GM19397 (cell line): Measurements from ENCODE around the gene PALD1.

ENCODE experiments used
- ATAC-seq: cut with Tn5 transposase; IDR thresholded peaks from one replicate; pipeline ENCODE4 v1.9.1; 2021; ENCODE audit warnings: mild to moderate bottlenecking, moderate library complexity; ENCODE audit not compliant: unreplicated experiment

PALD1 gene

DNA sequence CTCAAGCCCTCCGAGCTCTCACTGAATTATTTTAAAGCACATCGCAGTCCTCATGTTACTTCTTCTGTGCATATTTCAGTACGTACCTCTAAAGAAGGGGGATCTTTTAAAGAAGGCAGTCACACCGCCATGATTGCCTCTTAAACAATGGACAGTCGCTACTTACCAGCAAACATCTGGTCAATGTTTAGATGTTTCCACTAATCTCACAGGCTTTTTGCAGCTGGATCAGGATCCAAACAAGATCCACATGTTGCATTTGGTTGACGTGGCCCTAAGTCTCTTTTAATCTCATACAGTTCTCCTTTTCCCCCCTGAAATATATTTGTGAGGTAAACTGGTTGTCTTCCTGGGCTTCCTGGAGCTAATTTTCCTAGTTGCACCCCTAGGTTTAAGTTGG, 74.0 kb downstream of the PALD1 start:
- no peak for ATAC-seq

- ATAC-seq, result no peak
These were observed 76.8 kb downstream of the PALD1 start for GRCh38 chr10:70555371-70555770.

DNA sequence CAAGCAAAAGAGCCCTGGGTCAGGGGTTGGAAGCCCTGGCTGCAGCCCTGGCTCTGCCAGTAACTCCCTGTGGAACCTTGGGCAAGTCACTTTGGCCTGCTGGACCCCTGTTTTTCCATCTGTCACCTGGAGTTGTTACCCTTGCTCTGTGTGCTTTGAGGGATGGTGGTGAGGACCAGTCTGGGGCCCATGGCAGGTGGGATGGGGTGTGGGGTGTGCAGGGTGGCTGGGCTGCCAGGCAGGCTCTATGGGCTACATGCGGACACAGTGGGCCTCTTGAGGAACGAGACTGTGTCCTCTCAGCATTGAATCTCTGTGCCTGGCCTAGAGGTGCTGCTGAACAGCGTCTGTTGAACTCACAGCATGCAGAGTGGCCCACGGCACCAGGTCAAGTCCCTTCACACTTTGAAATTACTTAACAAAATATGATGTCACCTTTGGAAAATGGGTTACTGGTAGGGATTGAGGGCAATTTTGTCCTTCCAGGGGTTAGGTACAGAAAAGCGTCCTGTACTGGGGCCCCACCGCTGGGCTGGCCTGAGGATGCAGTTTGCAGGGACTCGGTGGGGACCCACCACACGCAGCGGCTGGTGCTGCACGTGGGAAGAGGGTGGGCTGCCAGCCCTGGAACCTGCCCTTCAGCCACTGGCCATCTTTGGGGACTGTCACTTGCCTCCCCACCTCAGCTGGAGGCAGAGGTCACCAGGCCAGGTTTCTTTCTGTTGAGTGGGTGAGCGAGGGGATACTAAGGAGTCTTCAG, 78.7 kb downstream of the PALD1 start:
- ATAC-seq, result no peak

DNA sequence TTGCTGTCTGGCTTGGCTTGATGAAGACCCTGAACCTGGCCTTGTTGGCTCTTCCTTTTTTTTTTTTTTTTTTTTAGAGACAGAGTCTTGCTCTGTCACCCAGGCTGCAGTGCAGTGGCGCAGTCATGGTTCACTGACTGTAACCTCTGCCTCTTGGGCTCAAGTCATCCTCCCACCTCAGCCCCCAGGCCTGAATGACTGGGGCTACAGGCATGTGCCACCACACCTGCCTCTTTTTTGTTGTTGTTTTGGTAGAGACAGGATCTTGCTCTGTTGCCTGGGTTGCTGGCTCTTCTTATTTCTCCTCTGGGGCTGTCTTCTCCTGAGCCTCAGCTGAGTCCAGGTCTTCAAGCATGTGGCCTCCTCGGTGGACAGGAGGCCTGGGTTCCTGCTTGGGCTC, 79.3 kb downstream of the PALD1 start:
- ATAC-seq, result no peak

DNA sequence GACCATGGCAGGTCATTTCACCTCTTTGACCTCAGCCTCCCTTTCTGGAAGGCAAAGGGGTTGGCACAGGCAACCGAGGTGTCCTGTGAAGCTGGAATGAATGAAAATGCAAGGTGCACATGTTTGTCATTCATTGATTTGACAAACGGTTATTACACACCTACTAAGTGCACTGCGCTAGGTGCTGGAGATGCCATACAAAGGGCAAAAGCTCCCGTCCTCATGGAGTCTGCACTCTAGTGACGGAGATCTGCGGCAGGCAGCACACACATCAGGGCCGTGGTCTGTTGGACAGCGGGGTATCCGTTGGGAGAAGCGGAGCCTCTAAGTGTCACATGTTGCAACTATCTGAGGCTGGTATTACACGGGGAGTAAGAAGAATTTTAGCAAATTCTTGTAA, 79.7 kb downstream of the PALD1 start:
- ATAC-seq, result no peak

DNA sequence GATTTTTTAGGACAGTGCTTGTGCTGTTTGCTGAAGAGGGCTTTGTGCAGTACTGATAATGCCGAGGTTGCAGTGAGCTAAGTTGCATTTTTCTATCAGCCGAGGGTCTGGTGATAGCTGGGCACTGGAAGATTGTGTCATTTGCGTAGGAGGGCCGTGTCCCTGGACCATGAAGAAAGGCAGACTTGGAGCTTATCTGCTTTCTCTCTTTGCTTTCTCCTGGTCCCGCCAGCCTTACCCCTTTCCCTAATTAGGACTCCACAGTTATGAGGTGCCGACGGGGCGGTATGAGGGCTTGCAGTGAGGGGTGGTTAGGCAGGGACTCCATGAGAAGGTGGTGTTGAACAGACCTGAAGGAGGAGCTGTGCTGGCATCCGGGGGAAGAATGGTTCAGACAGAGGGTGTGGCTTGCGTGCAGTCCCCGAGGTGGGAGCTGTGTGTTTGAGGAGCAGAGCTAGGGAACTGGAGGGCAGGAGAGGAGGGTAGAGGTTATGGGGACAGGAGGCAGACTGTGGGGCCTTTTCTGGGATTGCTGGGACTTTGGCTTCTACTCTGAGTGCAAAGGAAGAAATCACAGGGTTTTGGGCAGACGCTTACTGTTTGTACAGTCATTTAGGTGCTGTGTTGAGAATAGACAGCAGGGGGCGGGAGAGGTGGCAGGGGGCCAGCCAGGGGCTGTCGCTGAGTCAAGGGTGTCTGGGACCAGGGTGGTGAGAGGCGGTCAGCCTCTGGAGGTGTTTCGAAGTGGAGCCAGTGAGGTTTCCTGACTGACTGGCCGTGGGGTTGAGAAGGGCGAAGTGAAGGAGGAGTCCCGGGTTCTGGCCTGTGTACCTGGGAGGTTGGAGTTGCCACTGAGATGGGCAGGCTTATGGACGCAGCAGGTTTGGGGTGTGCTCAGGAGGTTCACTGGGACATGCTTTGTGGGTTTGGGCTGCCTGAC, 80.6 kb downstream of the PALD1 start:
- no peak for ATAC-seq

GRCh38 chr10:70559861-70560260, 81.3 kb downstream of the PALD1 start:
- ATAC-seq, result no peak

DNA sequence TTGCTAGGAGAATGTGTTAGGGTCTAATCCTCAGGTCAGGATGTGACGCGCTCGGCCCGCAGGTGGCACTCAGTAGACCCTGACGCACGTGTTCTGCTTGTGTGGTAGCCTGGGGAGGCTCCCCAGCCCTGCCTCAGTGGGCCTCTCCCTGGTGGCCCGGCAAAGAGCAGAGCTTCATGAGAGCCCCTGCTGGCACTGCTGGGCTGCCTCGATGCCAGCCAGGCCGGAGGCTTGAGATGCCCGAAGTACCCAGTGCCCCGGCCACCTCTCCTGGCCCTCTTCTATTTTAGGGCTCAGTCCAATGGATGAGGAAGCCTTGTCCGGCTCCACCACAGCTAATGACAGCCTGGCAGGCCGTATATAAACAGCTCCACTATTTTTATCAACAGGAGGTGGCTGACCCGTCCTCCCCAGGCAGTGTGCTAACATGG, 82.0 kb downstream of the PALD1 start:
- ATAC-seq, result no peak

GRCh38 chr10:70561070-70561469, 82.5 kb downstream of the PALD1 start:
- ATAC-seq, result no peak

- ATAC-seq, result no peak
These were observed 83.0 kb downstream of the PALD1 start for GRCh38 chr10:70561558-70561957.

GRCh38 chr10:70562036-70562755, 83.6 kb downstream of the PALD1 start:
- ATAC-seq, result no peak

DNA sequence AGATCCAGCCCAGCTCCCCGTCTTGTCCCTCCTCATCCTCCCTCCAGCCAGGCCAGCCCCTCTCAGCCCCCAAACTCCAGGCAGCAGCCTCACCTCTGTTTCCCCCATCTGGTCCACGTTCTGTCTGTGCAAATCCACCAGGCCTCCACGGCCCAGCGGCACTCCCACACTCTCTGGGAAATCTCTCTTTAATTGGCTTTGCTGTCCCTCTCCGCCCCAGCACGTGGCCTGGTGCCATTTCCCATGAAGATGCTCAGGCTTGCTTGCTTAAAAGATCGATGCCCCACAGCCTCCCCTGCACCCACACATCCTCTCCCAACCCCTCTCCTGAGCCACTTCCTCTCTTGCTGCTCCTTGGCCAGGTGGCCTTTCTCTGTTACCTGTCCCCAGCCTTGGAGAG, 84.7 kb downstream of the PALD1 start:
- ATAC-seq, result no peak

GRCh38 chr10:70564113-70564725, 85.7 kb downstream of the PALD1 start:
- no peak for ATAC-seq

DNA sequence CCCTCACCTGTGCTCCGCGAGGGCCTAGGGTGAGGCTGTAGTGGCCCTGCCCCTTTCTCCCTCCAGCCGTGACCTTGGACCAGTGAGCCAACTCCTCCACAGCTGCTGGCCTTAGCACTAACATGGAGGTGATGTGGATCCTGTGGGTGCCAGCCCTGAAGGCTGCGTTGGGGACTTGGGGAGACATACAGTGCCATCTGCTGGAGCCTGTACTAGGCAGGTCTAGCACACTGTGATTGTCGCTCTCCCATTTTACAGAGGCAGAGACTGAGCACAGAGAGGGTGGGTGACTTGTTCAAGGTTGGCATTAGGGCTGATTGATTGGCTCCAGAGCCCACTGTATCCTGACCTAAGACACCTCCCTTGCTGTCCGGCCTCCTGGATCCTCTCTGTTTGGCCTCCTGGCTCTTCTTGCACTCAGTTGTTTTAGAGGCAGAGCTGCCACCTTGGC, 86.4 kb downstream of the PALD1 start:
- ATAC-seq, result no peak

GRCh38 chr10:70565556-70566514, 87.3 kb downstream of the PALD1 start:
- no peak for ATAC-seq

DNA sequence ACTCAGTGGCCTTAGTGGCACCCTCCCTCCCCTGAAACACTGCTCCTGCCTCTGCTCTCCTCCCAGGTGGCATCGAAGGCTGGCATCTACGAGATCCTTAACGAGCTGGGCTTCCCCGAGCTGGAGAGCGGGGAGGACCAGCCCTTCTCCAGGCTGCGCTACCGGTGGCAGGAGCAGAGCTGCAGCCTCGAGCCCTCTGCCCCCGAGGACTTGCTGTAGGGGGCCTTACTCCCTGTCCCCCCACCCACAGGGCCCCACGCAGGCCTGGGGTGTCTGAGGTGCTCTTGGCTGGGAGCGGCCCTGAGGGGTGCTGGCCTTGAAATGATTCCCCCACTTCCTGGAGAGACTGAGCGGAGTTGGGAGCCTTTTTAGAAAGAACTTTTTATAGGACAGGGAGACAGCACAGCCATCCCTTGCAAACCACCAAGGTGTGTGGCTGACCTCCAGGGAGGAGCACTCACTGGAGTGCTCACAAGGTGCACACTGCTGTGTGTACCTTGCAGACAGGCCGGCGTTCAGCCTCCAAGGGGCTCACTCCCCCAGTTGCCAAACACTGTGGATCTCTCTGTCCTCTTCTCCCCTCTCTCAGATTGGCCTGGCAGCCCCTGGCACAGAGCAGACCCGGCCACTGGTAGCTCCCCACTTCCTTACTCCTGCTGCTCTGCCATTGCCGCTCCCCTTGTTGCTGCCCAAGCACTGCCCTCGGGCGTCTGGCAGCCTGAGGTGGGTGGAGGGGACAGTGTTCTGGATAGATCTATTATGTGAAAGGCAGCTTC, 88.1 kb downstream of the PALD1 start:
- no peak for ATAC-seq

- ATAC-seq, result no peak
These were observed 89.0 kb downstream of the PALD1 start for GRCh38 chr10:70567603-70568002.

DNA sequence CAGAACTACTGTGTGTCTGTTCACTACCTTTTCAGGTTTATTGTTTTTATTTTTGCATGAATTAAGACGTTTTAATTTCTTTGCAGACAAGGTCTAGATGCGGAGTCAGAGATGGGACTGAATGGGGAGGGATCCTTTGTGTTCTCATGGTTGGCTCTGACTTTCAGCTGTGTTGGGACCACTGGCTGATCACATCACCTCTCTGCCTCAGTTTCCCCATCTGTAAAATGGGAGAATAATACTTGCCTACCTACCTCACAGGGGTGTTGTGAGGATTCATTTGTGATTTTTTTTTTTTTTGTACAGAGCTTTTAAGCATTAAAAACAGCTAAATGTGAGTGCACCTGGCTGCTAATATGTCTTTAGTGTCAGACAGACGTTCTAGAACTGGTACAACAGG, 89.5 kb downstream of the PALD1 start:
- ATAC-seq, result no peak
